ENCODE results near the gene TUBGCP4. TPM values are rescaled to one million over a fixed set of nuclear protein-coding genes. Genes with fewer than 3 reads are reported as not detected.
"Not testable (repeated sequence)": the region's sequence is repeated elsewhere in the genome, so short reads cannot be mapped to it uniquely, and the experiment has no call there.

TUBGCP4 gene
- total and polyA plus RNA-seq, 5 donors from 2014 or later = 10.2 to 12.2 (median 11.9) TPM

GRCh38 chr15:43382310-43382709, 11.4 kb downstream of the TUBGCP4 start:
- Mint-ChIP-seq H3K9me3 (no peaks in the 10 kb centered on the region), H3K36me3 (peaks cover 56% of the 10 kb centered on the region)

GRCh38 chr15:43383070-43383469, 12.2 kb downstream of the TUBGCP4 start:
- Mint-ChIP-seq H3K4me1 (peaks cover 0 to 2% (median under 1%) of the 10 kb centered on the region in 4 donors), H3K4me3 (no peak overlapping the region), H3K27me3 (no peaks in the 10 kb centered on the region), H3K9me3 (no peaks in the 10 kb centered on the region), H3K27ac (peak overlapping the region in 1 of 3 donors; percentile 15), H3K36me3 (peaks cover 52% of the 10 kb centered on the region)
- H3K4me3 ChIP-seq (ENCODE audit: low read depth, low read length) = no peak overlapping the region
- H3K9me3 ChIP-seq (ENCODE audit: control insufficient read depth in 2 of 2, low read length in 2 of 2) = no peaks in the 10 kb centered on the region
- no peaks in the 10 kb centered on the region for H3K4me1 ChIP-seq (ENCODE audit: control insufficient read depth, insufficient read depth, low read length, poor library complexity, severe bottlenecking)
- H3K27me3 ChIP-seq (ENCODE audit: control insufficient read depth, insufficient read depth, low read length) = no peaks in the 10 kb centered on the region
- H3K36me3 ChIP-seq (ENCODE audit: control insufficient read depth, insufficient read depth, low read length) = peaks cover 81% of the 10 kb centered on the region
- ATAC-seq (ENCODE audit: low read depth in 2 of 2) = no peak
- no peak for DNase-seq
- H3K27ac ChIP-seq (ENCODE audit: insufficient read depth, low read length, poor library complexity, severe bottlenecking) = no peak overlapping the region

More at GRCh38 chr15:43382310-43382709, 11.4 kb downstream of the TUBGCP4 start:
- no peak for DNase-seq
- H3K27me3 ChIP-seq (ENCODE audit: control insufficient read depth, insufficient read depth, low read length) = no peaks in the 10 kb centered on the region
- no peak overlapping the region for H3K27ac ChIP-seq (ENCODE audit: insufficient read depth, low read length, poor library complexity, severe bottlenecking)
- no peaks in the 10 kb centered on the region for H3K4me1 ChIP-seq (ENCODE audit: control insufficient read depth, insufficient read depth, low read length, poor library complexity, severe bottlenecking)
- peaks cover 81% of the 10 kb centered on the region for H3K36me3 ChIP-seq (ENCODE audit: control insufficient read depth, insufficient read depth, low read length)
- Mint-ChIP-seq H3K4me1 (peaks cover 0 to 5% (median 2%) of the 10 kb centered on the region in 4 donors), H3K27ac (no peak overlapping the region), H3K27me3 (no peaks in the 10 kb centered on the region), H3K4me3 (no peak overlapping the region)
- H3K9me3 ChIP-seq (ENCODE audit: control insufficient read depth in 2 of 2, low read length in 2 of 2) = no peaks in the 10 kb centered on the region
- no peak overlapping the region for H3K4me3 ChIP-seq (ENCODE audit: low read depth, low read length)
- ATAC-seq (ENCODE audit: low read depth in 2 of 2) = no peak

GRCh38 chr15:43390723-43391122, 19.8 kb downstream of the TUBGCP4 start:
- Mint-ChIP-seq H3K27me3 (no peaks in the 10 kb centered on the region), H3K4me1 (peaks cover 0 to 4% (median 2%) of the 10 kb centered on the region in 4 donors), H3K9me3 (no peaks in the 10 kb centered on the region), H3K4me3 (no peak overlapping the region), H3K36me3 (peaks cover 41% of the 10 kb centered on the region), H3K27ac (peak overlapping the region in 2 of 3 donors; percentile 29 to 59)
- Histone ChIP-seq H3K4me3 (ENCODE audit: low read depth, low read length) (no peak overlapping the region), H3K9me3 (ENCODE audit: control insufficient read depth in 2 of 2, low read length in 2 of 2) (no peaks in the 10 kb centered on the region), H3K27ac (ENCODE audit: insufficient read depth, low read length, poor library complexity, severe bottlenecking) (no peak overlapping the region), H3K27me3 (ENCODE audit: control insufficient read depth, insufficient read depth, low read length) (no peaks in the 10 kb centered on the region), H3K36me3 (ENCODE audit: control insufficient read depth, insufficient read depth, low read length) (peaks cover 38% of the 10 kb centered on the region), H3K4me1 (ENCODE audit: control insufficient read depth, insufficient read depth, low read length, poor library complexity, severe bottlenecking) (no peaks in the 10 kb centered on the region)
- ATAC-seq (ENCODE audit: low read depth in 2 of 2) (no peak), DNase-seq (no peak)

GRCh38 chr15:43393592-43393991, 22.7 kb downstream of the TUBGCP4 start:
- not testable (repeated sequence) for H3K27me3 Mint-ChIP-seq; H3K9me3 ChIP-seq (ENCODE audit: control insufficient read depth in 2 of 2, low read length in 2 of 2); H3K27ac Mint-ChIP-seq; H3K4me3 Mint-ChIP-seq; DNase-seq; H3K9me3 Mint-ChIP-seq; H3K27ac ChIP-seq (ENCODE audit: insufficient read depth, low read length, poor library complexity, severe bottlenecking); H3K4me1 ChIP-seq (ENCODE audit: control insufficient read depth, insufficient read depth, low read length, poor library complexity, severe bottlenecking); H3K27me3 ChIP-seq (ENCODE audit: control insufficient read depth, insufficient read depth, low read length); H3K4me3 ChIP-seq (ENCODE audit: low read depth, low read length); H3K4me1 Mint-ChIP-seq; ATAC-seq (ENCODE audit: low read depth in 2 of 2)
- H3K36me3 Mint-ChIP-seq = peaks cover 38% of the 10 kb centered on the region
- H3K36me3 ChIP-seq (ENCODE audit: control insufficient read depth, insufficient read depth, low read length) = peaks cover 46% of the 10 kb centered on the region

- H3K27ac Mint-ChIP-seq = peak overlapping the region in 1 of 3 donors; percentile 33
These were observed 31.4 kb downstream of the TUBGCP4 start for GRCh38 chr15:43402255-43402654.

GRCh38 chr15:43403616-43404015, 32.7 kb downstream of the TUBGCP4 start:
- Histone ChIP-seq H3K27me3 (ENCODE audit: control insufficient read depth, insufficient read depth, low read length) (no peaks in the 10 kb centered on the region), H3K4me1 (ENCODE audit: control insufficient read depth, insufficient read depth, low read length, poor library complexity, severe bottlenecking) (no peaks in the 10 kb centered on the region), H3K36me3 (ENCODE audit: control insufficient read depth, insufficient read depth, low read length) (peaks cover 89% of the 10 kb centered on the region), H3K9me3 (ENCODE audit: control insufficient read depth in 2 of 2, low read length in 2 of 2) (no peaks in the 10 kb centered on the region), H3K27ac (ENCODE audit: insufficient read depth, low read length, poor library complexity, severe bottlenecking) (no peak overlapping the region), H3K4me3 (ENCODE audit: low read depth, low read length) (no peak overlapping the region)
- no peak for DNase-seq
- Mint-ChIP-seq H3K27ac (peak overlapping the region in 1 of 3 donors; percentile 79), H3K36me3 (peaks cover 51% of the 10 kb centered on the region), H3K27me3 (no peaks in the 10 kb centered on the region), H3K4me3 (no peak overlapping the region), H3K9me3 (no peaks in the 10 kb centered on the region), H3K4me1 (peaks cover 0 to 6% (median 1%) of the 10 kb centered on the region in 4 donors)
- no peak for ATAC-seq (ENCODE audit: low read depth in 2 of 2)

More at GRCh38 chr15:43402255-43402654, 31.4 kb downstream of the TUBGCP4 start:
- H3K9me3 Mint-ChIP-seq = no peaks in the 10 kb centered on the region
- H3K27me3 Mint-ChIP-seq = no peaks in the 10 kb centered on the region
- H3K9me3 ChIP-seq (ENCODE audit: control insufficient read depth in 2 of 2, low read length in 2 of 2) = no peaks in the 10 kb centered on the region
- H3K4me1 Mint-ChIP-seq = peaks cover 0 to 6% (median 1%) of the 10 kb centered on the region in 4 donors
- H3K27me3 ChIP-seq (ENCODE audit: control insufficient read depth, insufficient read depth, low read length) = no peaks in the 10 kb centered on the region
- DNase-seq (no peak), ATAC-seq (ENCODE audit: low read depth in 2 of 2) (no peak)
- H3K36me3 Mint-ChIP-seq = peaks cover 44% of the 10 kb centered on the region
- H3K27ac ChIP-seq (ENCODE audit: insufficient read depth, low read length, poor library complexity, severe bottlenecking) = no peak overlapping the region
- H3K4me3 ChIP-seq (ENCODE audit: low read depth, low read length) = no peak overlapping the region
- peaks cover 87% of the 10 kb centered on the region for H3K36me3 ChIP-seq (ENCODE audit: control insufficient read depth, insufficient read depth, low read length)
- H3K4me1 ChIP-seq (ENCODE audit: control insufficient read depth, insufficient read depth, low read length, poor library complexity, severe bottlenecking) = no peaks in the 10 kb centered on the region
- H3K4me3 Mint-ChIP-seq = no peak overlapping the region

GRCh38 chr15:43404130-43404529, 33.2 kb downstream of the TUBGCP4 start:
- H3K4me3 Mint-ChIP-seq = no peak overlapping the region
- H3K27ac Mint-ChIP-seq = peak overlapping the region in 2 of 3 donors; percentile 59 to 79
- H3K36me3 Mint-ChIP-seq = peaks cover 51% of the 10 kb centered on the region
- no peak for ATAC-seq (ENCODE audit: low read depth in 2 of 2)
- Histone ChIP-seq H3K27me3 (ENCODE audit: control insufficient read depth, insufficient read depth, low read length) (no peaks in the 10 kb centered on the region), H3K27ac (ENCODE audit: insufficient read depth, low read length, poor library complexity, severe bottlenecking) (no peak overlapping the region), H3K4me3 (ENCODE audit: low read depth, low read length) (no peak overlapping the region), H3K4me1 (ENCODE audit: control insufficient read depth, insufficient read depth, low read length, poor library complexity, severe bottlenecking) (no peaks in the 10 kb centered on the region), H3K9me3 (ENCODE audit: control insufficient read depth in 2 of 2, low read length in 2 of 2) (no peaks in the 10 kb centered on the region), H3K36me3 (ENCODE audit: control insufficient read depth, insufficient read depth, low read length) (peaks cover 89% of the 10 kb centered on the region)
- H3K4me1 Mint-ChIP-seq = peaks cover 0 to 6% (median 1%) of the 10 kb centered on the region in 4 donors
- DNase-seq = no peak
- H3K27me3 Mint-ChIP-seq = no peaks in the 10 kb centered on the region
- no peaks in the 10 kb centered on the region for H3K9me3 Mint-ChIP-seq

GRCh38 chr15:43406189-43406588, 35.3 kb downstream of the TUBGCP4 start:
- Histone ChIP-seq H3K4me3 (ENCODE audit: low read depth, low read length) (no peak overlapping the region), H3K9me3 (ENCODE audit: control insufficient read depth in 2 of 2, low read length in 2 of 2) (no peaks in the 10 kb centered on the region), H3K27me3 (ENCODE audit: control insufficient read depth, insufficient read depth, low read length) (no peaks in the 10 kb centered on the region), H3K4me1 (ENCODE audit: control insufficient read depth, insufficient read depth, low read length, poor library complexity, severe bottlenecking) (no peaks in the 10 kb centered on the region), H3K36me3 (ENCODE audit: control insufficient read depth, insufficient read depth, low read length) (peaks cover 81% of the 10 kb centered on the region), H3K27ac (ENCODE audit: insufficient read depth, low read length, poor library complexity, severe bottlenecking) (no peak overlapping the region)
- Mint-ChIP-seq H3K4me3 (no peak overlapping the region), H3K27ac (peak overlapping the region in 1 of 3 donors; percentile 52), H3K27me3 (no peaks in the 10 kb centered on the region), H3K9me3 (no peaks in the 10 kb centered on the region), H3K36me3 (peaks cover 60% of the 10 kb centered on the region), H3K4me1 (peaks cover 0 to 6% (median 1%) of the 10 kb centered on the region in 4 donors)
- no peak for ATAC-seq (ENCODE audit: low read depth in 2 of 2)
- no peak for DNase-seq

All from CD4-positive, CD25-positive, alpha-beta regulatory T cell (primary cell).